Smooth muscle cell (in vitro differentiated cells): ENCODE measurements around the gene PSAPL1. TPM values are rescaled to one million over a fixed set of nuclear protein-coding genes. Genes with fewer than 3 reads are reported as not detected.

ENCODE experiments used
- DNase-seq: peaks from one replicate; lab custom pipeline; 2025; ENCODE audit not compliant: unreplicated experiment; lab: John Stamatoyannopoulos, UW
- H2AFZ ChIP-seq: fragments of 200-600 bp; sonication (generic); 2 replicates; pipeline ENCODE4 v1.6.0; 2016; ENCODE audit warnings: antibody characterized with exemption, low read depth, mild to moderate bottlenecking
- H3F3A ChIP-seq: fragments of 200-600 bp; sonication (generic); 2 replicates; pipeline ENCODE4 v1.6.0; 2017; ENCODE audit warnings: antibody characterized with exemption, low read depth
- H3K27ac ChIP-seq: fragments of 200-600 bp; sonication (generic); 2 replicates; pipeline ENCODE4 v1.5.1; 2016; ENCODE audit warnings: low read depth, mild to moderate bottlenecking
- H3K27me3 ChIP-seq: fragments of 200-600 bp; sonication (generic); 2 replicates; pipeline ENCODE4 v1.6.1; 2016; ENCODE audit warnings: low read depth, mild to moderate bottlenecking
- H3K36me3 ChIP-seq: fragments of 200-600 bp; sonication (generic); 2 replicates; pipeline ENCODE4 v1.5.1; 2016; ENCODE audit warnings: low read depth
- H3K4me1 ChIP-seq: fragments of 200-600 bp; sonication (generic); 2 replicates; pipeline ENCODE4 v1.5.1; 2016; ENCODE audit warnings: low read depth
- H3K4me2 ChIP-seq: fragments of 200-600 bp; sonication (generic); 2 replicates; pipeline ENCODE4 v1.6.0; 2016; ENCODE audit warnings: mild to moderate bottlenecking
- H3K4me3 ChIP-seq: fragments of 200-600 bp; sonication (generic); 2 replicates; pipeline ENCODE4 v1.5.1; 2016; ENCODE audit warnings: mild to moderate bottlenecking
- H3K79me2 ChIP-seq: fragments of 200-600 bp; sonication (generic); 2 replicates; pipeline ENCODE4 v1.6.0; 2016; ENCODE audit warnings: low read depth, mild to moderate bottlenecking
- H3K9ac ChIP-seq: fragments of 200-600 bp; sonication (generic); 2 replicates; pipeline ENCODE4 v1.6.0; 2016; ENCODE audit warnings: low read depth
- H3K9me3 ChIP-seq: fragments of 200-600 bp; sonication (generic); replicated peaks from 2 replicates; pipeline ENCODE4 v1.5.1; 2016; ENCODE audit warnings: low read depth
- H4K20me1 ChIP-seq: fragments of 200-600 bp; sonication (generic); 2 replicates; pipeline ENCODE4 v1.6.0; 2016; ENCODE audit warnings: low read depth
- CTCF ChIP-seq: fragments of 200-600 bp; sonication (generic); IDR thresholded peaks from 2 replicates; pipeline ENCODE4 v1.5.1; 2017; ENCODE audit warnings: borderline replicate concordance, mild to moderate bottlenecking, antibody characterized with exemption; ENCODE audit not compliant: insufficient read depth, poor library complexity, severe bottlenecking
- WGBS: methylation state at CpG from one replicate; pipeline ENCODE4 v1.1.7; 2016; ENCODE audit warnings: low lambda C conversion rate; 5-methylcytosine and 5-hydroxymethylcytosine counted together
- polyA plus RNA-seq: library from polyadenylated mRNA; unstranded; fragments of >200 nt; fragmentation: Nextera tagmentation; extraction: Ambion mirVana; gene quantifications from 2 replicates; pipeline ENCODE4 v1.2.1, GENCODE V29; 2016
- total RNA-seq: library from RNA; depleted of rRNA; stranded (reverse); fragments of >200 nt; gene quantifications from 2 replicates; pipeline ENCODE4 v1.2.3, GENCODE V29; 2014

The PSAPL1 gene
- total and polyA plus RNA-seq, 2 experiments from 2014 or later: not detected

DNA sequence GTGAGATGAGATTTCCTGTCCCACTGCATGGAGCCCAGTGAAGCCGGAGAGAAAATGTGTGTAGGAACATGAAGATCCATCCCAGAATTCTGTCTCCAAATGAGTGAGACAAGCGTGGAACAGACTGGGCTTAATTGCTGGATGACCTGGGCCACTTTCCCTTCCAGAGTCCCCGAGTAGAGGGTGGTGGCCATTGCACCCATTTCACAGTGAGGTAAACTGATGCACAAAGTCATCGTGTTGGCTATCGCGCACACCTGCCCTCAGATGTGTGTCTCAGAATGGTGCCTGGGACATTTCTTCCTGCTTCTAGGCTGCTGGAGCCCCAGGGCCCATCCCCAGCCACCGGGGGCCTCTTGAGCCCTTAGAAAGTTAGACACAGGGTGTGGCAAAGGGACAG is 43.0 kb upstream of the PSAPL1 start:
- Histone ChIP-seq H3K4me3 (no peak overlapping the region), H3K9ac (no peak overlapping the region), H3K79me2 (no peaks in the 10 kb centered on the region), H2AFZ (no peak overlapping the region), H3K4me2 (no peak overlapping the region), H4K20me1 (no peaks in the 10 kb centered on the region), H3K4me1 (peaks cover 3% of the 10 kb centered on the region), H3K27me3 (no peaks in the 10 kb centered on the region), H3K27ac (no peak overlapping the region), H3K9me3 (no peaks in the 10 kb centered on the region), H3F3A (no peaks in the 10 kb centered on the region), H3K36me3 (no peaks in the 10 kb centered on the region)
- 95% methylated on average over 7 of the region's 7 CpGs for WGBS
- TF ChIP-seq CTCF: no peak
- DNase-seq: no peak

DNA sequence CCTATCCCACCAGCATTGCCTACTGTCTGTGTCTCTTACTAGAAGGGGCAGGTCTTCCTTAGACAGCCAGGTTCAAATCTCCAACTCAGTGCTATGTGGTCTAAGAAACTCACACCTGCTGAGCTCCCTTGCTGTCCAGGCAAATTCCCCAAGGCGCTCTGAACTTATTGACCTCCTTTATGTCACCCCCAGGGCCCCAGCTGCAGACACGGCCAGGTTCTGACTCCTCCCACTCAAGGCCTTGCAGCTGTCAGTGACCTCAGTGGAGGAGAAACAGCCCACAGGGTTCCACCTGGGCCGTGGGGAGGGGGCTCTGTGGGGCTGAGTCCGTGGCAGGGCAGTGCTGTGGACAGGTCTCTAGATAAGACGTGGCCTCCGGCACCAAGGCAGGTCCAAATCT is 42.1 kb upstream of the PSAPL1 start:
- no peaks in the 10 kb centered on the region for H3K79me2 ChIP-seq
- H3K27ac ChIP-seq: no peak overlapping the region
- WGBS: 67% methylated on average over 6 of the region's 6 CpGs
- H3F3A ChIP-seq: no peaks in the 10 kb centered on the region
- H3K4me3 ChIP-seq: no peak overlapping the region
- no peak for DNase-seq
- H2AFZ ChIP-seq: no peak overlapping the region
- peaks cover 6% of the 10 kb centered on the region for H3K4me1 ChIP-seq
- H3K36me3 ChIP-seq: no peaks in the 10 kb centered on the region
- H3K9ac ChIP-seq: no peak overlapping the region
- no peaks in the 10 kb centered on the region for H3K27me3 ChIP-seq
- H4K20me1 ChIP-seq: no peaks in the 10 kb centered on the region
- H3K9me3 ChIP-seq: no peaks in the 10 kb centered on the region
- no peak overlapping the region for H3K4me2 ChIP-seq
- no peak for TF ChIP-seq CTCF

DNA sequence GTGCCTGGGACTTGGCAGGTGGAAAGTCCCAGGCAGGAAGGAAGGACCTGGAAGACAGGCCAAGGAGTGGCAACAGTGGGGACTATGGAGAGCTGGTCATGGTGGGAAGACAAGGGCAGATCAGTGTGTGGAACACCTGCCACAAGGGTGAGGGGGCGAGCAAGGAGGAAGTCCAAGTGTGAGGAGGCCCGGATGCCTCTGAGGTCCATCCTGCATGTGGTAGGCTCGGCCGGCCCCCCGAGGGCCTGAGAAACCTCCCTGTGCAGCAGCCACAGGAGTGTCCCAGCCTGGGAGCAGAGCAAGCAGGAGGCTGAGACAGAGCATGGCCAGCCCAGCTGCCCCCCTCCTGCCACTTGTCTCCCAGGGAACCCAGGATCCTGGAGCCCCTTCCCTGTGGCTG is 40.5 kb upstream of the PSAPL1 start:
- Histone ChIP-seq H2AFZ (no peak overlapping the region), H3K79me2 (no peaks in the 10 kb centered on the region), H3K4me3 (no peak overlapping the region), H4K20me1 (no peaks in the 10 kb centered on the region), H3K36me3 (no peaks in the 10 kb centered on the region), H3K4me1 (peaks cover 6% of the 10 kb centered on the region), H3K9me3 (no peaks in the 10 kb centered on the region), H3K27me3 (no peaks in the 10 kb centered on the region), H3F3A (no peaks in the 10 kb centered on the region), H3K4me2 (no peak overlapping the region), H3K9ac (no peak overlapping the region), H3K27ac (no peak overlapping the region)
- no peak for TF ChIP-seq CTCF
- 91% methylated on average over 5 of the region's 5 CpGs for WGBS
- DNase-seq: no peak

- no peak overlapping the region for H3K27ac ChIP-seq
These were observed 39.6 kb upstream of the PSAPL1 start for GRCh38 chr4:7474320-7474719.

More at GRCh38 chr4:7474320-7474719, 39.6 kb upstream of the PSAPL1 start:
- Histone ChIP-seq H3K79me2 (no peaks in the 10 kb centered on the region), H3K4me1 (peaks cover 6% of the 10 kb centered on the region), H3F3A (no peaks in the 10 kb centered on the region), H2AFZ (no peak overlapping the region), H3K9me3 (no peaks in the 10 kb centered on the region), H3K36me3 (no peaks in the 10 kb centered on the region), H3K4me2 (no peak overlapping the region), H4K20me1 (no peaks in the 10 kb centered on the region), H3K9ac (no peak overlapping the region), H3K27me3 (no peaks in the 10 kb centered on the region), H3K4me3 (no peak overlapping the region)
- no peak for TF ChIP-seq CTCF
- 67% methylated on average over 7 of the region's 7 CpGs for WGBS
- DNase-seq: no peak
